A673 (cell line): ENCODE measurements around the gene NBEA. TPM values are rescaled to one million over a fixed set of nuclear protein-coding genes. Genes with fewer than 3 reads are reported as not detected.
A peak's percentile ranks its signal among the peaks of the same experiment; 100 is the strongest.

Experiments used
- BruUV-seq: library from RNA; stranded (reverse); fragments of 400-500 nt; replicated peaks from 2 replicates; lab custom pipeline; 2021; lab: Mats Ljungman, UMichigan
- CTCF ChIA-PET: fragments of 300-600 bp; sonication (Branson Sonifier 250); formaldehyde crosslinking; loops from one replicate; lab custom pipeline; 2022; ENCODE audit warnings: antibody characterized with exemption; lab: Charles Lee
- POLR2A ChIA-PET: fragments of 300-600 bp; sonication (Branson Sonifier 250); formaldehyde crosslinking; loops from one replicate; lab custom pipeline; 2022; ENCODE audit warnings: antibody characterized with exemption; ENCODE audit not compliant: low non-redundant PET; lab: Charles Lee
- DNase-seq: peaks from one replicate; pipeline ENCODE4 v3.0.0-alpha.2; 2015; ENCODE audit warnings: low spot score
- H3K27ac ChIP-seq: fragments of 200-600 bp; sonication (generic); 2 replicates; pipeline ENCODE4 v1.5.1; 2016; ENCODE audit warnings: mixed run types, low read depth, mild to moderate bottlenecking, mixed read lengths, antibody characterized with exemption, low read length; ENCODE audit not compliant: poor library complexity, severe bottlenecking
- H3K27me3 ChIP-seq: fragments of 200-600 bp; sonication (generic); replicated peaks from 2 replicates; pipeline ENCODE4 v1.6.1; 2017; ENCODE audit warnings: mixed run types, low read depth, mild to moderate bottlenecking, mixed read lengths, antibody characterized with exemption, low read length; ENCODE audit not compliant: insufficient read depth, poor library complexity
- H3K36me3 ChIP-seq: fragments of 200-600 bp; sonication (generic); 2 replicates; pipeline ENCODE4 v1.6.1; 2016; ENCODE audit warnings: mixed run types, mild to moderate bottlenecking, mixed read lengths, antibody characterized with exemption, low read length; ENCODE audit not compliant: insufficient read depth, poor library complexity, severe bottlenecking
- H3K4me1 ChIP-seq: fragments of 200-600 bp; sonication (generic); 2 replicates; pipeline ENCODE4 v1.6.1; 2017; ENCODE audit warnings: mixed run types, mild to moderate bottlenecking, mixed read lengths, antibody characterized with exemption, low read length; ENCODE audit not compliant: insufficient read depth, poor library complexity, severe bottlenecking
- H3K4me3 ChIP-seq: fragments of 200-600 bp; sonication (generic); 2 replicates; pipeline ENCODE4 v1.5.1; 2016; ENCODE audit warnings: low read depth, mixed run types, mild to moderate bottlenecking, mixed read lengths, low read length; ENCODE audit not compliant: poor library complexity, severe bottlenecking
- H3K9me3 ChIP-seq: fragments of 200-600 bp; sonication (generic); 2 replicates; pipeline ENCODE4 v1.6.1; 2016; ENCODE audit warnings: mixed run types, low read depth, mild to moderate bottlenecking, mixed read lengths, antibody characterized with exemption, low read length; ENCODE audit not compliant: poor library complexity, severe bottlenecking
- EZH2 ChIP-seq: fragments of 200-600 bp; sonication (generic); IDR thresholded peaks from 2 replicates; pipeline ENCODE4 v1.6.1; 2017; ENCODE audit warnings: borderline replicate concordance, low read depth, mild to moderate bottlenecking, mixed read lengths, antibody characterized with exemption, low read length; ENCODE audit not compliant: poor library complexity, severe bottlenecking
- intact Hi-C: fragments of 100-400 bp; cut with micrococcal nuclease; formaldehyde crosslinking; loops from one replicate; pipeline ENCODE4 v1.10.0; 2022; ENCODE audit not compliant: unreplicated experiment
- total RNA-seq: library from RNA; stranded (reverse); gene quantifications from 2 replicates; pipeline ENCODE4 v1.2.3, GENCODE V29; 2021
- TF ChIP-seq, protein P1 (sequence below): fragments of 300-800, 200-600 bp; sonication (generic); conservative IDR thresholded peaks from 2 replicates; pipeline ENCODE4 v1.5.1; 2017; ENCODE audit warnings: low read depth, mild to moderate bottlenecking, antibody characterized with exemption, low read length, moderate library complexity, mixed read lengths

The NBEA gene
- total RNA-seq, 1 experiment from 2014 or later, result 4.2 TPM

GRCh38 chr13:35621989-35622388 lies 679.9 kb downstream of the NBEA start:
- Histone ChIP-seq H3K4me1 (no peaks in the 10 kb centered on the region), H3K27ac (no peak overlapping the region), H3K4me3 (no peak overlapping the region), H3K27me3 (no peaks in the 10 kb centered on the region), H3K36me3 (no peaks in the 10 kb centered on the region), H3K9me3 (no peaks in the 10 kb centered on the region)
- intact Hi-C loops, result no loop called here
- TF ChIP-seq, protein P1, sequence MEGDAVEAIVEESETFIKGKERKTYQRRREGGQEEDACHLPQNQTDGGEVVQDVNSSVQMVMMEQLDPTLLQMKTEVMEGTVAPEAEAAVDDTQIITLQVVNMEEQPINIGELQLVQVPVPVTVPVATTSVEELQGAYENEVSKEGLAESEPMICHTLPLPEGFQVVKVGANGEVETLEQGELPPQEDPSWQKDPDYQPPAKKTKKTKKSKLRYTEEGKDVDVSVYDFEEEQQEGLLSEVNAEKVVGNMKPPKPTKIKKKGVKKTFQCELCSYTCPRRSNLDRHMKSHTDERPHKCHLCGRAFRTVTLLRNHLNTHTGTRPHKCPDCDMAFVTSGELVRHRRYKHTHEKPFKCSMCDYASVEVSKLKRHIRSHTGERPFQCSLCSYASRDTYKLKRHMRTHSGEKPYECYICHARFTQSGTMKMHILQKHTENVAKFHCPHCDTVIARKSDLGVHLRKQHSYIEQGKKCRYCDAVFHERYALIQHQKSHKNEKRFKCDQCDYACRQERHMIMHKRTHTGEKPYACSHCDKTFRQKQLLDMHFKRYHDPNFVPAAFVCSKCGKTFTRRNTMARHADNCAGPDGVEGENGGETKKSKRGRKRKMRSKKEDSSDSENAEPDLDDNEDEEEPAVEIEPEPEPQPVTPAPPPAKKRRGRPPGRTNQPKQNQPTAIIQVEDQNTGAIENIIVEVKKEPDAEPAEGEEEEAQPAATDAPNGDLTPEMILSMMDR, result no peak
- no peak for TF ChIP-seq EZH2
- ChIA-PET POLR2A (interaction anchor here (0.5 kb wide), 1 partner anchor 162 kb away, joined by 4 read pairs; no protein-coding TSS in a partner anchor), CTCF (no interaction called here)
- no TSS peak for BruUV-seq
- no peak for DNase-seq

- Histone ChIP-seq H3K4me3 (no peak overlapping the region), H3K4me1 (no peaks in the 10 kb centered on the region), H3K27ac (no peak overlapping the region), H3K27me3 (no peaks in the 10 kb centered on the region), H3K9me3 (no peaks in the 10 kb centered on the region), H3K36me3 (no peaks in the 10 kb centered on the region)
- POLR2A ChIA-PET, result no interaction called here
- no peak for TF ChIP-seq EZH2
- TF ChIP-seq, protein P1, result no peak
- no peak for DNase-seq
- CTCF ChIA-PET, result interaction anchor here (0.6 kb wide), 1 partner anchor 49 kb away, joined by 6 read pairs; no protein-coding TSS in a partner anchor
- BruUV-seq, result no TSS peak
- intact Hi-C loops, result no loop called here
Observed at GRCh38 chr13:35629026-35629425, 687.0 kb downstream of the NBEA start.

GRCh38 chr13:35630551-35631275 lies 688.6 kb downstream of the NBEA start:
- BruUV-seq, result no TSS peak
- Histone ChIP-seq H3K27ac (no peak overlapping the region), H3K36me3 (no peaks in the 10 kb centered on the region), H3K4me1 (no peaks in the 10 kb centered on the region), H3K4me3 (no peak overlapping the region), H3K9me3 (no peaks in the 10 kb centered on the region), H3K27me3 (no peaks in the 10 kb centered on the region)
- POLR2A ChIA-PET, result no interaction called here
- peak; percentile 66 for DNase-seq
- intact Hi-C loops, result loop anchor here (5.0 to 10.0 kb wide), 3 partner anchors 92 to 324 kb away; no protein-coding TSS in a partner anchor
- TF ChIP-seq EZH2, result no peak
- TF ChIP-seq, protein P1, result peak; percentile 79
- CTCF ChIA-PET, result interaction anchor here (0.6 kb wide), 1 partner anchor 384 kb away, joined by 3 read pairs; no protein-coding TSS in a partner anchor
